Measurements from ENCODE around the gene RGS7BP.

GRCh38 chr5:64653766-64654560 lies 148.1 kb downstream of the RGS7BP start:
- TF ChIP-seq CTCF (IDR thresholded peaks at IDR 0.05): no peak
- TF ChIP-seq POLR2A (IDR thresholded peaks at IDR 0.05): no peak
